Measurements from ENCODE around the gene NRG3.

GRCh38 chr10:82040336-82040735, 165.3 kb downstream of the NRG3 start:
- TF ChIP-seq CTCF (IDR thresholded peaks at IDR 0.05) = no peak
- no peak for TF ChIP-seq POLR2AphosphoS5 (IDR thresholded peaks at IDR 0.05)

Data from transverse colon (tissue), 4 donors.